Measurements from ENCODE around the gene TUBGCP2. TPM values are rescaled to one million over a fixed set of nuclear protein-coding genes. Genes with fewer than 3 reads are reported as not detected.

Gene TUBGCP2
- total and polyA plus RNA-seq, 2 of the 13 experiments (the other 11 are each of a cell fraction or from before 2014, with no cell fraction given) = 21.3 to 34.5 TPM

DNA sequence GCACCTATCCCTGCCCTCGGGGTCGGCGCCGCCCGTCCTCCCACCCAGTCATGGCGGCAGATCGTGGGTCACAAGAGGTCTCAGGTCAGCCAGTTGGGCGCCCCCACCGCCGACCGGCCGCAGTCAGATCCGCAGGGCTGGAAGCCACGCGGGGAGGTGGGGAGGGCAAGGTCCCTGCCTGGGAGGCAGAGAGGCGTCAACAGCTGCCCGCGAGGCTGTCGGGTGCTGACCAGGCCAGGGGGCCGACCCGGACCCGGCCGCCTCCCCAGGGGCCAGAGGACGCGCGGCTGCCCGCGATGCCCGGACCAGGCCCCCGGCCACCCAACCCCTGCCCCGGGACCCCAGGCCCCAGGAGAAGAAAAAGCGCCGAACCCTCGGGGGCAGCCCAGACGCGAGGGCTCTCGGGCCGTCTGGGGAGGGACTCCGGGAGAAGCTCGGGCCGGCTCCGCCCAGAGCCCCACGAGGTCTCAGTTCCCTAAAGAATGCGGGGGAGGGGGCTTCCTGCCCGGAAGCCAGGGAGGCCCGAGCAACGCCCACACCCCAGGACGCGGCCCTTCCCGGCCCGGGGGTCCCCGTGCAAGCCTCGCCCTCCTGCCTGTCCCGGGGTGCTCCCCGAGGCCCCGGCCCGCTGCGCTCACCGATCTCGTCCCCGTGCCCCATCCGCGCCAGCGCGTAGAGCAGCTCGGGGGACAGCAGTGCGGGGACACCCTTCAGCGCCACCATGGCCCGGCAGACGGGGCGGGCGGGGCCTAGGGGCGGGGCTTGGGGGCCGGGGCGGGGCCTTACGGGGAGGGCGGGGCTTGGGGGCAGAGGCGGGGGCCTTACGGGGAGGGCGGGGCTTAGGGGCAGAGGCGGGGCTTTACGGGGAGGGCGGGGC lies 48.9 kb upstream of the TUBGCP2 start, which contains the start of gene FUOM (continued):
- TF ChIP-seq, protein P1, sequence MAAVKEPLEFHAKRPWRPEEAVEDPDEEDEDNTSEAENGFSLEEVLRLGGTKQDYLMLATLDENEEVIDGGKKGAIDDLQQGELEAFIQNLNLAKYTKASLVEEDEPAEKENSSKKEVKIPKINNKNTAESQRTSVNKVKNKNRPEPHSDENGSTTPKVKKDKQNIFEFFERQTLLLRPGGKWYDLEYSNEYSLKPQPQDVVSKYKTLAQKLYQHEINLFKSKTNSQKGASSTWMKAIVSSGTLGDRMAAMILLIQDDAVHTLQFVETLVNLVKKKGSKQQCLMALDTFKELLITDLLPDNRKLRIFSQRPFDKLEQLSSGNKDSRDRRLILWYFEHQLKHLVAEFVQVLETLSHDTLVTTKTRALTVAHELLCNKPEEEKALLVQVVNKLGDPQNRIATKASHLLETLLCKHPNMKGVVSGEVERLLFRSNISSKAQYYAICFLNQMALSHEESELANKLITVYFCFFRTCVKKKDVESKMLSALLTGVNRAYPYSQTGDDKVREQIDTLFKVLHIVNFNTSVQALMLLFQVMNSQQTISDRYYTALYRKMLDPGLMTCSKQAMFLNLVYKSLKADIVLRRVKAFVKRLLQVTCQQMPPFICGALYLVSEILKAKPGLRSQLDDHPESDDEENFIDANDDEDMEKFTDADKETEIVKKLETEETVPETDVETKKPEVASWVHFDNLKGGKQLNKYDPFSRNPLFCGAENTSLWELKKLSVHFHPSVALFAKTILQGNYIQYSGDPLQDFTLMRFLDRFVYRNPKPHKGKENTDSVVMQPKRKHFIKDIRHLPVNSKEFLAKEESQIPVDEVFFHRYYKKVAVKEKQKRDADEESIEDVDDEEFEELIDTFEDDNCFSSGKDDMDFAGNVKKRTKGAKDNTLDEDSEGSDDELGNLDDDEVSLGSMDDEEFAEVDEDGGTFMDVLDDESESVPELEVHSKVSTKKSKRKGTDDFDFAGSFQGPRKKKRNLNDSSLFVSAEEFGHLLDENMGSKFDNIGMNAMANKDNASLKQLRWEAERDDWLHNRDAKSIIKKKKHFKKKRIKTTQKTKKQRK (IDR thresholded peaks at IDR 0.05; ENCODE audit: low read length) = no peak
- TF ChIP-seq IKZF4 (CRISPR knock-in tag; IDR thresholded peaks at IDR 0.05; ENCODE audit: borderline replicate concordance, low read depth, not compliant biosample characterization) = no peak
- TF ChIP-seq, protein P2, sequence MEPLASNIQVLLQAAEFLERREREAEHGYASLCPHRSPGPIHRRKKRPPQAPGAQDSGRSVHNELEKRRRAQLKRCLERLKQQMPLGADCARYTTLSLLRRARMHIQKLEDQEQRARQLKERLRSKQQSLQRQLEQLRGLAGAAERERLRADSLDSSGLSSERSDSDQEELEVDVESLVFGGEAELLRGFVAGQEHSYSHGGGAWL (CRISPR knock-in tag; IDR thresholded peaks at IDR 0.05) = peak; percentile 36; the same call in 1 of the 2 replicates
- no peak for TF ChIP-seq ZBTB20 (CRISPR knock-in tag; IDR thresholded peaks at IDR 0.05; ENCODE audit: borderline replicate concordance, low read depth)
- no peak for TF ChIP-seq MBD4 (IDR thresholded peaks at IDR 0.05; ENCODE audit: borderline replicate concordance, low read length)
- no peak for TF ChIP-seq RCOR2 (CRISPR knock-in tag; IDR thresholded peaks at IDR 0.05)
- peak; percentile 30; the same call in 1 of the 2 replicates for TF ChIP-seq HNF4A (CRISPR knock-in tag; IDR thresholded peaks at IDR 0.05)
- peak; percentile 78 for TF ChIP-seq SP4 (CRISPR knock-in tag; IDR thresholded peaks at IDR 0.05)
- TF ChIP-seq, protein P3, sequence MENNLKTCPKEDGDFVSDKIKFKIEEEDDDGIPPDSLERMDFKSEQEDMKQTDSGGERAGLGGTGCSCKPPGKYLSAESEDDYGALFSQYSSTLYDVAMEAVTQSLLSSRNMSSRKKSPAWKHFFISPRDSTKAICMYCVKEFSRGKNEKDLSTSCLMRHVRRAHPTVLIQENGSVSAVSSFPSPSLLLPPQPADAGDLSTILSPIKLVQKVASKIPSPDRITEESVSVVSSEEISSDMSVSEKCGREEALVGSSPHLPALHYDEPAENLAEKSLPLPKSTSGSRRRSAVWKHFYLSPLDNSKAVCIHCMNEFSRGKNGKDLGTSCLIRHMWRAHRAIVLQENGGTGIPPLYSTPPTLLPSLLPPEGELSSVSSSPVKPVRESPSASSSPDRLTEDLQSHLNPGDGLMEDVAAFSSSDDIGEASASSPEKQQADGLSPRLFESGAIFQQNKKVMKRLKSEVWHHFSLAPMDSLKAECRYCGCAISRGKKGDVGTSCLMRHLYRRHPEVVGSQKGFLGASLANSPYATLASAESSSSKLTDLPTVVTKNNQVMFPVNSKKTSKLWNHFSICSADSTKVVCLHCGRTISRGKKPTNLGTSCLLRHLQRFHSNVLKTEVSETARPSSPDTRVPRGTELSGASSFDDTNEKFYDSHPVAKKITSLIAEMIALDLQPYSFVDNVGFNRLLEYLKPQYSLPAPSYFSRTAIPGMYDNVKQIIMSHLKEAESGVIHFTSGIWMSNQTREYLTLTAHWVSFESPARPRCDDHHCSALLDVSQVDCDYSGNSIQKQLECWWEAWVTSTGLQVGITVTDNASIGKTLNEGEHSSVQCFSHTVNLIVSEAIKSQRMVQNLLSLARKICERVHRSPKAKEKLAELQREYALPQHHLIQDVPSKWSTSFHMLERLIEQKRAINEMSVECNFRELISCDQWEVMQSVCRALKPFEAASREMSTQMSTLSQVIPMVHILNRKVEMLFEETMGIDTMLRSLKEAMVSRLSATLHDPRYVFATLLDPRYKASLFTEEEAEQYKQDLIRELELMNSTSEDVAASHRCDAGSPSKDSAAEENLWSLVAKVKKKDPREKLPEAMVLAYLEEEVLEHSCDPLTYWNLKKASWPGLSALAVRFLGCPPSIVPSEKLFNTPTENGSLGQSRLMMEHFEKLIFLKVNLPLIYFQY (CRISPR knock-in tag; IDR thresholded peaks at IDR 0.05; ENCODE audit: borderline replicate concordance) = peak; percentile 16; the same call in 1 of the 2 replicates
- TF ChIP-seq, protein P4, sequence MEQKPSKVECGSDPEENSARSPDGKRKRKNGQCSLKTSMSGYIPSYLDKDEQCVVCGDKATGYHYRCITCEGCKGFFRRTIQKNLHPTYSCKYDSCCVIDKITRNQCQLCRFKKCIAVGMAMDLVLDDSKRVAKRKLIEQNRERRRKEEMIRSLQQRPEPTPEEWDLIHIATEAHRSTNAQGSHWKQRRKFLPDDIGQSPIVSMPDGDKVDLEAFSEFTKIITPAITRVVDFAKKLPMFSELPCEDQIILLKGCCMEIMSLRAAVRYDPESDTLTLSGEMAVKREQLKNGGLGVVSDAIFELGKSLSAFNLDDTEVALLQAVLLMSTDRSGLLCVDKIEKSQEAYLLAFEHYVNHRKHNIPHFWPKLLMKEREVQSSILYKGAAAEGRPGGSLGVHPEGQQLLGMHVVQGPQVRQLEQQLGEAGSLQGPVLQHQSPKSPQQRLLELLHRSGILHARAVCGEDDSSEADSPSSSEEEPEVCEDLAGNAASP (CRISPR knock-in tag; IDR thresholded peaks at IDR 0.05; ENCODE audit: borderline replicate concordance) = peak; percentile 35; the same call in 1 of the 2 replicates
- no peak for TF ChIP-seq MLLT10 (CRISPR knock-in tag; IDR thresholded peaks at IDR 0.05)
- no peak for TF ChIP-seq ZFP36L1 (CRISPR knock-in tag; IDR thresholded peaks at IDR 0.05)
- 0 out of 2 replicates have a peak, but pooled peaks have one; percentile 12 for TF ChIP-seq RARA (CRISPR knock-in tag; IDR thresholded peaks at IDR 0.05)
- no peak for TF ChIP-seq IKZF1 (IDR thresholded peaks at IDR 0.05)
